ENCODE data around the gene CTIF.

CTIF gene

DNA sequence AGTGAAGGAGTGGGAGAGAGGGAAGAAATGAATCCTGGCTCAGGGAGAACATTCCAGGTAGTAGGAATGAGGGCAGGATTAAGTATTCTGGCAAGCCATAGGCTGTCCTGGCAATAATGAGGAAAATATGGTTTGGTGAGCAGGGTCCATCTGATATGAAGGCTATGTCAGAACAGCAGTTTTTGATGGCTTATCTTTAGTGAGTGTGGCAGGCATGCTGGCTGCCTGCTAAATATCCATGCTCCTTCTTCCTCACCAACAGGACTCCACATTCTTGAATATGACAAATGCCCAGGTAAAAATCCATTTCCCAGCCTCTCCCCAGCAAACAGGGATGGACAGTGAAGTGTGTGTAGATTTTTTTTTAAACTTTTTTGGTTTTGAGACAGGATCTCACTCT, 13.2 kb upstream of the CTIF start:
- TF ChIP-seq, protein P1, sequence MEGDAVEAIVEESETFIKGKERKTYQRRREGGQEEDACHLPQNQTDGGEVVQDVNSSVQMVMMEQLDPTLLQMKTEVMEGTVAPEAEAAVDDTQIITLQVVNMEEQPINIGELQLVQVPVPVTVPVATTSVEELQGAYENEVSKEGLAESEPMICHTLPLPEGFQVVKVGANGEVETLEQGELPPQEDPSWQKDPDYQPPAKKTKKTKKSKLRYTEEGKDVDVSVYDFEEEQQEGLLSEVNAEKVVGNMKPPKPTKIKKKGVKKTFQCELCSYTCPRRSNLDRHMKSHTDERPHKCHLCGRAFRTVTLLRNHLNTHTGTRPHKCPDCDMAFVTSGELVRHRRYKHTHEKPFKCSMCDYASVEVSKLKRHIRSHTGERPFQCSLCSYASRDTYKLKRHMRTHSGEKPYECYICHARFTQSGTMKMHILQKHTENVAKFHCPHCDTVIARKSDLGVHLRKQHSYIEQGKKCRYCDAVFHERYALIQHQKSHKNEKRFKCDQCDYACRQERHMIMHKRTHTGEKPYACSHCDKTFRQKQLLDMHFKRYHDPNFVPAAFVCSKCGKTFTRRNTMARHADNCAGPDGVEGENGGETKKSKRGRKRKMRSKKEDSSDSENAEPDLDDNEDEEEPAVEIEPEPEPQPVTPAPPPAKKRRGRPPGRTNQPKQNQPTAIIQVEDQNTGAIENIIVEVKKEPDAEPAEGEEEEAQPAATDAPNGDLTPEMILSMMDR (IDR thresholded peaks at IDR 0.05; ENCODE audit: low read depth, low read length, missing control alignments): no peak
- DNase-seq (ENCODE audit: extremely low read depth, low read depth): no peak
- H3K4me3 ChIP-seq (replicated peaks; ENCODE audit: low read depth, low read length): no peak overlapping the region

DNA sequence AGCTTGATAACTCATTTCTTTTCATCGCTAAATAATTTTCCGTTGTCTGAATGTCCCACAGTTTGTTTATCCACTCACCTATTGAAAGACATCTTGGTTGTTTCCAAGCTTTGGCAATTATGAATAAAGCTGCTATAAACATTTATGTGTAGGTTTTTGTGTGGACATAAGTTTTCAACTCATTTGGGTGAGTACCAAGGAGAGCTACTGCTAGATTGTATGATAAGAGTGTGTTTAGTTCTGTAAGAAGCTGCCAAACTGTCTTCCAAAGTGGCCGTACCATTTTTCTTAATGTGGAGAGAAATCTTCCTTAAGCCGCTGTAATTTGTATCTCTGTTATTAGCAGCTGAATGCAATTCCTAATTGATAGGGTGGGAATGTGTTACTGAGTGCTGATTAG, 11.4 kb upstream of the CTIF start:
- TF ChIP-seq, protein P1 (IDR thresholded peaks at IDR 0.05; ENCODE audit: low read depth, low read length, missing control alignments): no peak

DNA sequence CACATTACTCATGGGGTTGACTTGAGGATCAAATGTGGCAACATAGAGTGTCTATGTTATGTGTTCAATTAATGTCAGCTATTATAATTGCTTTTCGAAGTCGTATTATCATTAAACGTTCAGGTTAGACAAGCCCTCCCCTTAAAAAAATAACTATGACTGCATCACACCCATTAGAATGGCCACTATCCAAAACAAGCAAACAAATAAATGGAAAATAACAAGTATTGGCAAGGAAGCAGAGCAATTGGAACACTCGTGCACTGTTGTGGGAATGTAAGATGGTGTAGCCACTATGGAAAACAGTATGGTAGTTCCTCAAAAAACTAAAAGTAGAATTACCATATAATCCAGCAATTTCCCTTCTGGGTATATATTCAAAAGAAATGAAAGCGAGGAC, 10.0 kb upstream of the CTIF start:
- no peak for DNase-seq (ENCODE audit: extremely low read depth, low read depth)
- H3K4me3 ChIP-seq (replicated peaks; ENCODE audit: low read depth, low read length): no peak overlapping the region
- TF ChIP-seq, protein P1 (IDR thresholded peaks at IDR 0.05; ENCODE audit: low read depth, low read length, missing control alignments): no peak

More for the DNA sequence above, 11.4 kb upstream of the CTIF start:
- H3K4me3 ChIP-seq (replicated peaks; ENCODE audit: low read depth, low read length): no peak overlapping the region
- DNase-seq (ENCODE audit: extremely low read depth, low read depth): no peak

DNA sequence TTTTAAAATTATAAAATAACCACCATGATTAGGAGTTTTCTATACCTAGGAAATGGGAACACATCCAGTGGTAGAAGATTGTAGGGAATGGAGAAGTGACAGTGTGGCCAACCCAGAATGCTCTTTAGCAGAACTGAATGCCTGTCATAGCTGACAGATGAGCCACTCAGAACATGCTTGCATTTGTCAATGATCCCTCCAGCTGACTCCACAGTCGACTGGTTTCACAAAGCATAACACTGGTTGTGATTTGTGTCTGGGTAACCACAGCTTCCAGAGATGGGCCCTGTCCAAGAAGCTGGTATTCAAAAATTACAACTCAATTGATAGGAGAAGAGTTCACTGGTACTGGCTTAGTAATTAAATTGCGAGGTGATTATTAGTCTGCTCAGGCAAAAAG, 9.0 kb upstream of the CTIF start:
- no peak overlapping the region for H3K4me3 ChIP-seq (replicated peaks; ENCODE audit: low read depth, low read length)
- no peak for DNase-seq (ENCODE audit: extremely low read depth, low read depth)
- TF ChIP-seq, protein P1 (IDR thresholded peaks at IDR 0.05; ENCODE audit: low read depth, low read length, missing control alignments): no peak

GRCh38 chr18:48530399-48531081, 8.3 kb upstream of the CTIF start:
- TF ChIP-seq, protein P1 (IDR thresholded peaks at IDR 0.05; ENCODE audit: low read depth, low read length, missing control alignments): no peak
- no peak for DNase-seq (ENCODE audit: extremely low read depth, low read depth)

DNA sequence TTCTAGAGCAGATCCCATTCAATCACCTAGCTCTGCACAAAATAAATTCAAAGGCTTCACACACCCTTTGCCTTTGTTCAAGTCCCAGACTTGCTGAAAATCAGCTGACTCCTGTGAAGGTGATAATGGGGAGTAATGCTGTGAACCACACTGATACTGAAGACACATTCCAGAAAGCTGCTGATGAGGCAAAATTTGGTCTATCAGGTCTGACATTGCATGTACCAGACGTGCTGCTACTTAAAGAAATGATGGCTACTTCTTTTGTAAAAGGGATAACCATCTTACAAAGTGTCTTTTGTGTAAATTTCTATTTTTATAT, 7.8 kb upstream of the CTIF start:
- H3K4me3 ChIP-seq (replicated peaks; ENCODE audit: low read depth, low read length): no peak overlapping the region
- DNase-seq (ENCODE audit: extremely low read depth, low read depth): no peak
- TF ChIP-seq, protein P1 (IDR thresholded peaks at IDR 0.05; ENCODE audit: low read depth, low read length, missing control alignments): no peak

More at GRCh38 chr18:48530399-48531081, 8.3 kb upstream of the CTIF start:
- H3K4me3 ChIP-seq (replicated peaks; ENCODE audit: low read depth, low read length): no peak overlapping the region

DNA sequence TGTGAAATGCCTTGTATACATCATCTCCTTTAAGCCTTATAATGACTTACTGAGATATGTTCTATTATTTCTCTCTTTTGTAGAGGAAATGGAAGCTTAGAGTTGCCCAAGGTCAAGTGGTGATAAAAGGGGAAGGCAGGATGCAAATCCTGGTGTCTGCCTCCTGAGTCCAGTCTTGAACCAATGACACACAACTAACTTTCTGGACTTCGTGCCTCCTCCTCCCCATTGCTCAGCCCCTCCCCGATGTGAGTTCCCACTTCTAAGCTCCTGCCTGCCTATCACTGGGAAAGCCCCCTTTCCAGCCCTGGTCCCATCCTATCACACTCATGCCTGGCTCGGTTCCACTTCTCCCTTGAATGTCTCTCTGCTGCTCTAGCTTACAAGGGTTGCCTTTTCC, 6.9 kb upstream of the CTIF start:
- TF ChIP-seq, protein P1 (IDR thresholded peaks at IDR 0.05; ENCODE audit: low read depth, low read length, missing control alignments): no peak

More for the DNA sequence above, 6.9 kb upstream of the CTIF start:
- no peak for DNase-seq (ENCODE audit: extremely low read depth, low read depth)
- no peak overlapping the region for H3K4me3 ChIP-seq (replicated peaks; ENCODE audit: low read depth, low read length)

Measured in HFF-Myc (cell line).